ENCODE data around the gene PML.
"Not testable (repeated sequence)": the region's sequence is repeated elsewhere in the genome, so short reads cannot be mapped to it uniquely, and the experiment has no call there.

PML gene

GRCh38 chr15:73952913-73953750 lies 41.4 kb upstream of the PML start:
- Mint-ChIP-seq H3K4me3 (no peak overlapping the region), H3K36me3 (ENCODE audit: low read depth) (no peaks in the 10 kb centered on the region), H3K27ac (no peak overlapping the region), H3K9me3 (no peaks in the 10 kb centered on the region), H3K4me1 (ENCODE audit: low read depth) (peaks cover 17% of the 10 kb centered on the region), H3K27me3 (ENCODE audit: low read depth) (no peaks in the 10 kb centered on the region)
- DNase-seq (ENCODE audit: low spot score), result no peak

GRCh38 chr15:73954188-73955145 lies 40.0 kb upstream of the PML start:
- Mint-ChIP-seq H3K27me3 (ENCODE audit: low read depth) (no peaks in the 10 kb centered on the region), H3K27ac (no peak overlapping the region), H3K4me1 (ENCODE audit: low read depth) (peaks cover 26% of the 10 kb centered on the region), H3K36me3 (ENCODE audit: low read depth) (no peaks in the 10 kb centered on the region), H3K9me3 (no peaks in the 10 kb centered on the region), H3K4me3 (no peak overlapping the region)
- no peak for DNase-seq (ENCODE audit: low spot score)

- Mint-ChIP-seq H3K27ac (no peak overlapping the region), H3K4me1 (ENCODE audit: low read depth) (peaks cover 30% of the 10 kb centered on the region), H3K4me3 (no peak overlapping the region), H3K27me3 (ENCODE audit: low read depth) (no peaks in the 10 kb centered on the region), H3K36me3 (ENCODE audit: low read depth) (no peaks in the 10 kb centered on the region), H3K9me3 (no peaks in the 10 kb centered on the region)
- DNase-seq (ENCODE audit: low spot score), result no peak
These were observed 39.2 kb upstream of the PML start for GRCh38 chr15:73955326-73955725.

GRCh38 chr15:73955861-73956742 lies 38.4 kb upstream of the PML start:
- Mint-ChIP-seq H3K27me3 (ENCODE audit: low read depth) (no peaks in the 10 kb centered on the region), H3K27ac (no peak overlapping the region), H3K9me3 (no peaks in the 10 kb centered on the region), H3K4me3 (no peak overlapping the region), H3K36me3 (ENCODE audit: low read depth) (no peaks in the 10 kb centered on the region), H3K4me1 (ENCODE audit: low read depth) (peaks cover 29% of the 10 kb centered on the region)
- no peak for DNase-seq (ENCODE audit: low spot score)

- Mint-ChIP-seq H3K4me3 (no peak overlapping the region), H3K36me3 (ENCODE audit: low read depth) (no peaks in the 10 kb centered on the region), H3K4me1 (ENCODE audit: low read depth) (peaks cover 27% of the 10 kb centered on the region), H3K27me3 (ENCODE audit: low read depth) (no peaks in the 10 kb centered on the region), H3K27ac (no peak overlapping the region), H3K9me3 (no peaks in the 10 kb centered on the region)
- DNase-seq (ENCODE audit: low spot score), result no peak
These were observed 37.8 kb upstream of the PML start for GRCh38 chr15:73956743-73957135.

- H3K27me3 Mint-ChIP-seq (ENCODE audit: low read depth), result no peaks in the 10 kb centered on the region
- H3K4me1 Mint-ChIP-seq (ENCODE audit: low read depth), result peaks cover 27% of the 10 kb centered on the region
- H3K36me3 Mint-ChIP-seq (ENCODE audit: low read depth), result no peaks in the 10 kb centered on the region
- peak overlapping the region; percentile 29 for H3K27ac Mint-ChIP-seq
- DNase-seq (ENCODE audit: low spot score), result no peak
- no peak overlapping the region for H3K4me3 Mint-ChIP-seq
- no peaks in the 10 kb centered on the region for H3K9me3 Mint-ChIP-seq
These were observed 37.2 kb upstream of the PML start for GRCh38 chr15:73957276-73957675.

GRCh38 chr15:73957785-73958184 lies 36.7 kb upstream of the PML start:
- Mint-ChIP-seq H3K9me3 (no peaks in the 10 kb centered on the region), H3K36me3 (ENCODE audit: low read depth) (no peaks in the 10 kb centered on the region), H3K27me3 (ENCODE audit: low read depth) (peaks cover 2% of the 10 kb centered on the region), H3K27ac (peak overlapping the region; percentile 62), H3K4me3 (no peak overlapping the region), H3K4me1 (ENCODE audit: low read depth) (peaks cover 27% of the 10 kb centered on the region)
- DNase-seq (ENCODE audit: low spot score), result no peak

GRCh38 chr15:73959012-73959581 lies 35.4 kb upstream of the PML start:
- Mint-ChIP-seq H3K36me3 (ENCODE audit: low read depth) (no peaks in the 10 kb centered on the region), H3K4me3 (peak overlapping the region; percentile 70), H3K9me3 (no peaks in the 10 kb centered on the region), H3K27me3 (ENCODE audit: low read depth) (peaks cover 2% of the 10 kb centered on the region), H3K4me1 (ENCODE audit: low read depth) (peaks cover 27% of the 10 kb centered on the region), H3K27ac (peak overlapping the region; percentile 89)
- DNase-seq (ENCODE audit: low spot score), result peak; percentile 12

- DNase-seq (ENCODE audit: low spot score), result no peak
- Mint-ChIP-seq H3K4me1 (ENCODE audit: low read depth) (peaks cover 29% of the 10 kb centered on the region), H3K9me3 (no peaks in the 10 kb centered on the region), H3K27me3 (ENCODE audit: low read depth) (peaks cover 2% of the 10 kb centered on the region), H3K36me3 (ENCODE audit: low read depth) (no peaks in the 10 kb centered on the region), H3K4me3 (peak overlapping the region; percentile 70), H3K27ac (peak overlapping the region; percentile 89)
These were observed 34.7 kb upstream of the PML start for GRCh38 chr15:73959801-73960200.

- not testable (repeated sequence) for H3K27ac Mint-ChIP-seq; DNase-seq (ENCODE audit: low spot score); H3K27me3 Mint-ChIP-seq (ENCODE audit: low read depth); H3K9me3 Mint-ChIP-seq; H3K36me3 Mint-ChIP-seq (ENCODE audit: low read depth)
- Mint-ChIP-seq H3K4me3 (peak overlapping the region; percentile 17), H3K4me1 (ENCODE audit: low read depth) (peaks cover 36% of the 10 kb centered on the region)
These were observed 33.9 kb upstream of the PML start for GRCh38 chr15:73960472-73961070.

- H3K27me3 Mint-ChIP-seq (ENCODE audit: low read depth), result peaks cover 2% of the 10 kb centered on the region
- no peak for DNase-seq (ENCODE audit: low spot score)
- peaks cover 40% of the 10 kb centered on the region for H3K4me1 Mint-ChIP-seq (ENCODE audit: low read depth)
- no peak overlapping the region for H3K27ac Mint-ChIP-seq
- H3K4me3 Mint-ChIP-seq, result no peak overlapping the region
- no peaks in the 10 kb centered on the region for H3K9me3 Mint-ChIP-seq
- H3K36me3 Mint-ChIP-seq (ENCODE audit: low read depth), result no peaks in the 10 kb centered on the region
These were observed 32.1 kb upstream of the PML start for GRCh38 chr15:73962433-73962832.

- peak overlapping the region; percentile 82 for H3K4me3 Mint-ChIP-seq
- H3K27me3 Mint-ChIP-seq (ENCODE audit: low read depth), result peaks cover 2% of the 10 kb centered on the region
- H3K27ac Mint-ChIP-seq, result peak overlapping the region; percentile 88
- peaks cover 34% of the 10 kb centered on the region for H3K4me1 Mint-ChIP-seq (ENCODE audit: low read depth)
- DNase-seq (ENCODE audit: low spot score), result peak; percentile 78
- no peaks in the 10 kb centered on the region for H3K36me3 Mint-ChIP-seq (ENCODE audit: low read depth)
- H3K9me3 Mint-ChIP-seq, result no peaks in the 10 kb centered on the region
These were observed 29.8 kb upstream of the PML start for GRCh38 chr15:73964736-73965093.

All from T-helper 2 cell treated with Interferon-gamma antibody and Interleukin-4, amounts not matched to agents 5 μg/mL and 100 μg/mL, for 36 hours (primary cell).